Tibial nerve (tissue), 4 donors: ENCODE results near the gene TNNI3K. TPM values are rescaled to one million over a fixed set of nuclear protein-coding genes. Genes with fewer than 3 reads are reported as not detected.

Source experiments
- DNase-seq, 2 donors: peaks; one replicate each; pipeline ENCODE4 v3.0.0-alpha.2; 2019; ENCODE audit warnings: low spot score in 2 of 2
- H3K27ac ChIP-seq, 4 donors: fragments of 200-600 bp; sonication (generic) in 3 of 4; one replicate each; pipeline ENCODE4 v1.5.1; 2017 to 2019; ENCODE audit warnings: mild to moderate bottlenecking in 1 of 4
- H3K27me3 ChIP-seq, 2 donors: fragments of 200-600 bp; sonication (generic) in 1 of 2; one replicate each; pipeline versions ENCODE4 v1.5.1 to v1.6.0; 2017 to 2019
- H3K36me3 ChIP-seq, 3 donors: fragments of 200-600 bp; sonication (generic); one replicate each; pipeline ENCODE4 v1.5.1; 2018 to 2019
- H3K4me1 ChIP-seq, 4 donors: fragments of 200-600 bp; sonication (generic) in 3 of 4; one replicate each; pipeline ENCODE4 v1.5.1; 2017 to 2019
- H3K4me3 ChIP-seq, 4 donors: fragments of 200-600 bp; sonication (generic) in 3 of 4; one replicate each; pipeline ENCODE4 v1.5.1; 2017 to 2019; ENCODE audit warnings: mild to moderate bottlenecking in 1 of 4, moderate library complexity in 1 of 4
- H3K9me3 ChIP-seq, 4 donors: fragments of 200-600 bp; sonication (generic) in 3 of 4; one replicate each; pipeline ENCODE4 v1.5.1; 2017 to 2019
- CTCF ChIP-seq, 5 experiments: fragments of 200-600 bp in 3 of 5; fragments of 450-650 bp in 2 of 5; sonication (generic) in 3 of 5; IDR thresholded peaks; one replicate each; pipeline ENCODE4 v1.5.1; 2016 to 2019; ENCODE audit warnings: antibody characterized with exemption in 5 of 5, mild to moderate bottlenecking in 3 of 5, moderate library complexity in 2 of 5
- EP300 ChIP-seq, 2 donors: sonication (generic); formaldehyde crosslinking; IDR thresholded peaks; one replicate each; pipeline ENCODE4 v1.6.1; 2017; ENCODE audit warnings: antibody characterized with exemption in 2 of 2, mild to moderate bottlenecking in 1 of 2
- POLR2A ChIP-seq, 2 donors: fragments of 450-650 bp; IDR thresholded peaks; one replicate each; pipeline ENCODE4 v1.6.1; 2017; ENCODE audit warnings: antibody characterized with exemption in 2 of 2, mild to moderate bottlenecking in 2 of 2, moderate library complexity in 2 of 2
- WGBS, 2 donors: methylation state at CpG; one replicate each; pipeline ENCODE4 v1.1.5; 2018; 5-methylcytosine and 5-hydroxymethylcytosine counted together
- total RNA-seq, 4 donors: library from RNA; depleted of rRNA; stranded (reverse); fragments of >200 nt; gene quantifications; one replicate each; pipeline ENCODE4 v1.1.0, GENCODE V29; 2016

Gene TNNI3K
- total RNA-seq, 4 donors from 2014 or later, result 2.2 to 4.6 (median 4.0) TPM

GRCh38 chr1:74517599-74518051 lies 282.4 kb downstream of the TNNI3K start:
- DNase-seq, result no peak
- TF ChIP-seq POLR2A (IDR thresholded peaks at IDR 0.05), result no peak
- TF ChIP-seq CTCF (IDR thresholded peaks at IDR 0.05), result no peak
- no peak for TF ChIP-seq EP300 (IDR thresholded peaks at IDR 0.05)
- no peaks in the 10 kb centered on the region for H3K36me3 ChIP-seq
- H3K27ac ChIP-seq, result no peak overlapping the region
- no peaks in the 10 kb centered on the region for H3K9me3 ChIP-seq
- no peaks in the 10 kb centered on the region for H3K27me3 ChIP-seq
- no peaks in the 10 kb centered on the region for H3K4me1 ChIP-seq
- 83 to 89% methylated on average over 6 of the region's 6 CpGs for WGBS, 2 donors
- no peak overlapping the region for H3K4me3 ChIP-seq

GRCh38 chr1:74522148-74522547 lies 287.0 kb downstream of the TNNI3K start:
- Histone ChIP-seq H3K9me3 (no peaks in the 10 kb centered on the region), H3K27me3 (no peaks in the 10 kb centered on the region), H3K36me3 (no peaks in the 10 kb centered on the region), H3K4me1 (no peaks in the 10 kb centered on the region), H3K27ac (no peak overlapping the region), H3K4me3 (no peak overlapping the region)
- TF ChIP-seq EP300 (IDR thresholded peaks at IDR 0.05), result no peak
- no peak for DNase-seq
- 37 to 41% methylated on average over 4 of the region's 4 CpGs for WGBS, 2 donors

GRCh38 chr1:74523873-74524480 lies 288.8 kb downstream of the TNNI3K start:
- no peak for DNase-seq
- Histone ChIP-seq H3K27me3 (no peaks in the 10 kb centered on the region), H3K36me3 (no peaks in the 10 kb centered on the region), H3K9me3 (no peaks in the 10 kb centered on the region), H3K4me3 (no peak overlapping the region), H3K4me1 (no peaks in the 10 kb centered on the region), H3K27ac (no peak overlapping the region)
- TF ChIP-seq CTCF (IDR thresholded peaks at IDR 0.05) (no peak), EP300 (IDR thresholded peaks at IDR 0.05) (no peak)
- 31 to 56% methylated on average over 2 of the region's 2 CpGs for WGBS, 2 donors

GRCh38 chr1:74526708-74527107 lies 291.5 kb downstream of the TNNI3K start:
- TF ChIP-seq POLR2A (IDR thresholded peaks at IDR 0.05) (no peak), CTCF (IDR thresholded peaks at IDR 0.05) (no peak), EP300 (IDR thresholded peaks at IDR 0.05) (no peak)
- Histone ChIP-seq H3K27ac (no peak overlapping the region), H3K4me1 (no peaks in the 10 kb centered on the region), H3K36me3 (no peaks in the 10 kb centered on the region), H3K9me3 (no peaks in the 10 kb centered on the region), H3K27me3 (no peaks in the 10 kb centered on the region), H3K4me3 (no peak overlapping the region)
- DNase-seq, result no peak
- 68 to 78% methylated on average over 2 of the region's 2 CpGs for WGBS, 2 donors

GRCh38 chr1:74528123-74528522 lies 292.9 kb downstream of the TNNI3K start:
- no peaks in the 10 kb centered on the region for H3K36me3 ChIP-seq
- H3K27me3 ChIP-seq, result no peaks in the 10 kb centered on the region
- no peak overlapping the region for H3K4me3 ChIP-seq
- no peak overlapping the region for H3K27ac ChIP-seq
- DNase-seq, result no peak
- no peak for TF ChIP-seq CTCF (IDR thresholded peaks at IDR 0.05)
- TF ChIP-seq POLR2A (IDR thresholded peaks at IDR 0.05), result no peak
- no peak for TF ChIP-seq EP300 (IDR thresholded peaks at IDR 0.05)
- no peaks in the 10 kb centered on the region for H3K9me3 ChIP-seq
- H3K4me1 ChIP-seq, result no peaks in the 10 kb centered on the region
- WGBS, 2 donors, result 87 to 90% methylated on average over 4 of the region's 4 CpGs

- TF ChIP-seq EP300 (IDR thresholded peaks at IDR 0.05) (no peak), POLR2A (IDR thresholded peaks at IDR 0.05) (no peak), CTCF (IDR thresholded peaks at IDR 0.05) (no peak)
- H3K36me3 ChIP-seq, result no peaks in the 10 kb centered on the region
- no peaks in the 10 kb centered on the region for H3K9me3 ChIP-seq
- H3K4me3 ChIP-seq, result no peak overlapping the region
- no peak overlapping the region for H3K27ac ChIP-seq
- DNase-seq, result no peak
- no peaks in the 10 kb centered on the region for H3K27me3 ChIP-seq
- H3K4me1 ChIP-seq, result no peaks in the 10 kb centered on the region
Measured at GRCh38 chr1:74530892-74531291, 295.7 kb downstream of the TNNI3K start.
